OCI-LY3 (cell line): Measurements from ENCODE around the gene PDE8A.

Source experiments
- EZH2phosphoT487 ChIP-seq: fragments of 200-600 bp; shearing (Covaris generic); IDR thresholded peaks from 2 replicates; pipeline ENCODE4 v1.6.1; 2018; ENCODE audit warnings: antibody characterized with exemption, mixed run types, low read depth
- TF ChIP-seq, protein P1 (sequence below): fragments of 200-600, 300-600 bp; sonication (generic); IDR thresholded peaks from 2 replicates; pipeline ENCODE4 v1.5.1; 2014; ENCODE audit warnings: antibody characterized with exemption, low read length, low read depth

DNA sequence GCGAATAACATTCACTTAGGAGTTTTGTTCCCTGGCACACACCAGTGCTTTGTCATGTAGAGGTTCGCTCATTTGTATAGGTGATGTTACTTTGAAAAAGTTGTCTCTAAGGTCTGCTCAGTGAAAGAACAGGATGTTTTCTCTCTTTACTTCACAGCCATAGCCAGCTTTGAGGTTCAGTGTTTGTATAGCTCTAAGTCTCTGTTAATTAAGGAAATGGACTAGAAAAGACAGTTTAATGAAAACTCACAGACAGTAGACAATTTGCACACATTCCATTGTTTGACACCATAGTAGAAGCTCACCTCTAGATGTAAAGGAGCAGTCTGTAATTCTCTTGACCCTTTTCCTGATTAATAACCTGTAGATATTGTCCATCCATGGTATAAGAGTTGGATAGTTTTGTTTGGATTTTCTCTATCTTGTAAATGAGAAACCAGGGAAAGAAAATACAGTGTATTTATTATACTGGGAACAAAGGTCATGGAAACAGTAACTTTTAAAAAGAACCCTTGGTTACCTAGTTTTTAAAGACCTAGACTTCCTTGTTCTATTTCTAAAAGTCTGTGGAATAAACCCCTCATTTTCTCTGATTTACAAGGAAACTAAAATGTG is 50.4 kb downstream of the PDE8A start:
- TF ChIP-seq, protein P1, sequence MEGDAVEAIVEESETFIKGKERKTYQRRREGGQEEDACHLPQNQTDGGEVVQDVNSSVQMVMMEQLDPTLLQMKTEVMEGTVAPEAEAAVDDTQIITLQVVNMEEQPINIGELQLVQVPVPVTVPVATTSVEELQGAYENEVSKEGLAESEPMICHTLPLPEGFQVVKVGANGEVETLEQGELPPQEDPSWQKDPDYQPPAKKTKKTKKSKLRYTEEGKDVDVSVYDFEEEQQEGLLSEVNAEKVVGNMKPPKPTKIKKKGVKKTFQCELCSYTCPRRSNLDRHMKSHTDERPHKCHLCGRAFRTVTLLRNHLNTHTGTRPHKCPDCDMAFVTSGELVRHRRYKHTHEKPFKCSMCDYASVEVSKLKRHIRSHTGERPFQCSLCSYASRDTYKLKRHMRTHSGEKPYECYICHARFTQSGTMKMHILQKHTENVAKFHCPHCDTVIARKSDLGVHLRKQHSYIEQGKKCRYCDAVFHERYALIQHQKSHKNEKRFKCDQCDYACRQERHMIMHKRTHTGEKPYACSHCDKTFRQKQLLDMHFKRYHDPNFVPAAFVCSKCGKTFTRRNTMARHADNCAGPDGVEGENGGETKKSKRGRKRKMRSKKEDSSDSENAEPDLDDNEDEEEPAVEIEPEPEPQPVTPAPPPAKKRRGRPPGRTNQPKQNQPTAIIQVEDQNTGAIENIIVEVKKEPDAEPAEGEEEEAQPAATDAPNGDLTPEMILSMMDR = no peak
- TF ChIP-seq EZH2phosphoT487 = no peak
